ENCODE data around the gene TCF7L1. TPM values are rescaled to one million over a fixed set of nuclear protein-coding genes. Genes with fewer than 3 reads are reported as not detected.

Gene TCF7L1
- total and polyA plus RNA-seq, 2 of the 13 experiments (the other 11 are each of a cell fraction or from before 2014, with no cell fraction given) = 0.04 to 0.15 TPM

- TF ChIP-seq MYC (CRISPR knock-in tag; IDR thresholded peaks at IDR 0.05; ENCODE audit: borderline replicate concordance) (no peak; the same call in 1 of the 2 replicates), ZNF652 (CRISPR knock-in tag; IDR thresholded peaks at IDR 0.05; ENCODE audit: borderline replicate concordance, low read depth) (no peak), ZNF720 (CRISPR knock-in tag; IDR thresholded peaks at IDR 0.05) (no peak), MIER2 (CRISPR knock-in tag; IDR thresholded peaks at IDR 0.05) (no peak), THRA (CRISPR knock-in tag; IDR thresholded peaks at IDR 0.05; ENCODE audit: borderline replicate concordance) (0 out of 2 replicates have a peak, but pooled peaks have one; percentile 28), ZNF225 (CRISPR knock-in tag; IDR thresholded peaks at IDR 0.05) (no peak), SALL1 (CRISPR knock-in tag; IDR thresholded peaks at IDR 0.05) (peak; percentile 23), RAD21 (CRISPR knock-in tag; IDR thresholded peaks at IDR 0.05) (peak; percentile 75), SP2 (CRISPR knock-in tag; IDR thresholded peaks at IDR 0.05) (no peak), SMAD1 (CRISPR knock-in tag; IDR thresholded peaks at IDR 0.05; ENCODE audit: borderline replicate concordance, low read depth) (no peak), STAG1 (CRISPR knock-in tag; IDR thresholded peaks at IDR 0.05) (peak; percentile 81), ZSCAN25 (CRISPR knock-in tag; IDR thresholded peaks at IDR 0.05) (no peak), SMAD9 (CRISPR knock-in tag; IDR thresholded peaks at IDR 0.05) (no peak), SMC3 (IDR thresholded peaks at IDR 0.05; ENCODE audit: low read length) (peak; percentile 95), ZNF766 (CRISPR knock-in tag; IDR thresholded peaks at IDR 0.05; ENCODE audit: borderline replicate concordance) (no peak), YY1 (IDR thresholded peaks at IDR 0.05; ENCODE audit: insufficient read depth, insufficient replicate concordance, low read depth, low read length) (peak; percentile 42), ATF7-NPFF (CRISPR knock-in tag; IDR thresholded peaks at IDR 0.05; ENCODE audit: low read depth) (no peak), CHD2 (IDR thresholded peaks at IDR 0.05; ENCODE audit: low read depth, low read length) (no peak), ZNF501 (CRISPR knock-in tag; IDR thresholded peaks at IDR 0.05) (peak; percentile 58), ZNF782 (CRISPR knock-in tag; IDR thresholded peaks at IDR 0.05; ENCODE audit: borderline replicate concordance) (no peak), ZNF616 (CRISPR knock-in tag; IDR thresholded peaks at IDR 0.05; ENCODE audit: low read depth) (no peak), GABPB1 (CRISPR knock-in tag; IDR thresholded peaks at IDR 0.05) (peak; percentile 68; the same call in 1 of the 2 replicates), ZNF296 (CRISPR knock-in tag; conservative IDR thresholded peaks at IDR 0.05) (no peak)
- TF ChIP-seq, protein P1, sequence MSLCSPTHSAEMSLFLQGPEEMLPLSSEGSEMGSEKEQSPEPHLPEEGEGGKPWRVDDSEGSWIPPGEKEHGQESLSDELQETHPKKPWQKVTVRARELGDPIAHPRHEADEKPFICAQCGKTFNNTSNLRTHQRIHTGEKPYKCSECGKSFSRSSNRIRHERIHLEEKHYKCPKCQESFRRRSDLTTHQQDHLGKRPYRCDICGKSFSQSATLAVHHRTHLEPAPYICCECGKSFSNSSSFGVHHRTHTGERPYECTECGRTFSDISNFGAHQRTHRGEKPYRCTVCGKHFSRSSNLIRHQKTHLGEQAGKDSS (CRISPR knock-in tag; IDR thresholded peaks at IDR 0.05; ENCODE audit: borderline replicate concordance, low read depth) = no peak
- TF ChIP-seq, protein P2, sequence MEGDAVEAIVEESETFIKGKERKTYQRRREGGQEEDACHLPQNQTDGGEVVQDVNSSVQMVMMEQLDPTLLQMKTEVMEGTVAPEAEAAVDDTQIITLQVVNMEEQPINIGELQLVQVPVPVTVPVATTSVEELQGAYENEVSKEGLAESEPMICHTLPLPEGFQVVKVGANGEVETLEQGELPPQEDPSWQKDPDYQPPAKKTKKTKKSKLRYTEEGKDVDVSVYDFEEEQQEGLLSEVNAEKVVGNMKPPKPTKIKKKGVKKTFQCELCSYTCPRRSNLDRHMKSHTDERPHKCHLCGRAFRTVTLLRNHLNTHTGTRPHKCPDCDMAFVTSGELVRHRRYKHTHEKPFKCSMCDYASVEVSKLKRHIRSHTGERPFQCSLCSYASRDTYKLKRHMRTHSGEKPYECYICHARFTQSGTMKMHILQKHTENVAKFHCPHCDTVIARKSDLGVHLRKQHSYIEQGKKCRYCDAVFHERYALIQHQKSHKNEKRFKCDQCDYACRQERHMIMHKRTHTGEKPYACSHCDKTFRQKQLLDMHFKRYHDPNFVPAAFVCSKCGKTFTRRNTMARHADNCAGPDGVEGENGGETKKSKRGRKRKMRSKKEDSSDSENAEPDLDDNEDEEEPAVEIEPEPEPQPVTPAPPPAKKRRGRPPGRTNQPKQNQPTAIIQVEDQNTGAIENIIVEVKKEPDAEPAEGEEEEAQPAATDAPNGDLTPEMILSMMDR (CRISPR knock-in tag; IDR thresholded peaks at IDR 0.05) = peak; percentile 90
- TF ChIP-seq, protein P3, sequence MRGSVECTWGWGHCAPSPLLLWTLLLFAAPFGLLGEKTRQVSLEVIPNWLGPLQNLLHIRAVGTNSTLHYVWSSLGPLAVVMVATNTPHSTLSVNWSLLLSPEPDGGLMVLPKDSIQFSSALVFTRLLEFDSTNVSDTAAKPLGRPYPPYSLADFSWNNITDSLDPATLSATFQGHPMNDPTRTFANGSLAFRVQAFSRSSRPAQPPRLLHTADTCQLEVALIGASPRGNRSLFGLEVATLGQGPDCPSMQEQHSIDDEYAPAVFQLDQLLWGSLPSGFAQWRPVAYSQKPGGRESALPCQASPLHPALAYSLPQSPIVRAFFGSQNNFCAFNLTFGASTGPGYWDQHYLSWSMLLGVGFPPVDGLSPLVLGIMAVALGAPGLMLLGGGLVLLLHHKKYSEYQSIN (CRISPR knock-in tag; IDR thresholded peaks at IDR 0.05; ENCODE audit: borderline replicate concordance) = no peak
Measured at GRCh38 chr2:85266146-85267041, 133.2 kb downstream of the TCF7L1 start (continued).

Measured in HepG2 (cell line).